GM21619 (cell line): ENCODE measurements around the gene CEP170.
"Not testable (repeated sequence)": the region's sequence is repeated elsewhere in the genome, so short reads cannot be mapped to it uniquely, and the experiment has no call there.

Experiments used
- ATAC-seq: cut with Tn5 transposase; IDR thresholded peaks from one replicate; pipeline ENCODE4 v1.9.1; 2021; ENCODE audit not compliant: unreplicated experiment

Gene CEP170

GRCh38 chr1:243183176-243183575, 71.9 kb downstream of the CEP170 start:
- not testable (repeated sequence) for ATAC-seq

GRCh38 chr1:243179720-243180119, 75.4 kb downstream of the CEP170 start:
- ATAC-seq, result no peak

- not testable (repeated sequence) for ATAC-seq
These were observed 77.3 kb downstream of the CEP170 start for GRCh38 chr1:243177792-243178191.

GRCh38 chr1:243173758-243174369, 81.2 kb downstream of the CEP170 start:
- not testable (repeated sequence) for ATAC-seq

GRCh38 chr1:243164911-243165310, 90.2 kb downstream of the CEP170 start:
- not testable (repeated sequence) for ATAC-seq

GRCh38 chr1:243150906-243151305, 104.2 kb downstream of the CEP170 start:
- not testable (repeated sequence) for ATAC-seq

GRCh38 chr1:243149120-243149519, 106.0 kb downstream of the CEP170 start:
- ATAC-seq, result not testable (repeated sequence)

GRCh38 chr1:243147351-243147750, 107.7 kb downstream of the CEP170 start:
- ATAC-seq, result not testable (repeated sequence)

GRCh38 chr1:243140498-243140897, 114.6 kb downstream of the CEP170 start:
- not testable (repeated sequence) for ATAC-seq

GRCh38 chr1:243122876-243123409, 132.1 kb downstream of the CEP170 start:
- not testable (repeated sequence) for ATAC-seq

GRCh38 chr1:243121939-243122338, 133.1 kb downstream of the CEP170 start:
- not testable (repeated sequence) for ATAC-seq

- ATAC-seq, result not testable (repeated sequence)
These were observed 136.3 kb downstream of the CEP170 start for GRCh38 chr1:243118601-243119322.

- ATAC-seq, result not testable (repeated sequence)
These were observed 138.9 kb downstream of the CEP170 start for GRCh38 chr1:243116187-243116586.

- not testable (repeated sequence) for ATAC-seq
These were observed 140.3 kb downstream of the CEP170 start for GRCh38 chr1:243114769-243115168.

- peak; percentile 96 for ATAC-seq
These were observed 140.9 kb downstream of the CEP170 start for GRCh38 chr1:243114059-243114713.

GRCh38 chr1:243107171-243107570, 147.9 kb downstream of the CEP170 start:
- ATAC-seq, result not testable (repeated sequence)

- not testable (repeated sequence) for ATAC-seq
These were observed 149.3 kb downstream of the CEP170 start for GRCh38 chr1:243105652-243106332.

- not testable (repeated sequence) for ATAC-seq
These were observed 150.0 kb downstream of the CEP170 start for GRCh38 chr1:243105104-243105503.

- not testable (repeated sequence) for ATAC-seq
These were observed 150.6 kb downstream of the CEP170 start for GRCh38 chr1:243104452-243104851.

GRCh38 chr1:243101551-243102050, 153.5 kb downstream of the CEP170 start:
- ATAC-seq, result peak; percentile 85

- not testable (repeated sequence) for ATAC-seq
These were observed 167.7 kb downstream of the CEP170 start for GRCh38 chr1:243087368-243087767.
